CD4-positive, alpha-beta T cell treated with Interleukin-1 beta for 1 hour (primary cell): ENCODE data around the gene PABPC5.

ENCODE experiments used
- DNase-seq, 2 donors: peaks; one replicate each; pipeline ENCODE4 v3.0.0-alpha.2; 2020 to 2022

Gene PABPC5

GRCh38 chrX:91434351-91435168 is at the start of gene PABPC5:
Gene PABPC5 (plus strand): TSS chrX:91434839. CDS start chrX:91435578, 739 bp downstream.
- DNase-seq, result no peak

GRCh38 chrX:91389026-91389425 is 45.6 kb upstream of the PABPC5 start:
- DNase-seq, result no peak

GRCh38 chrX:91414713-91415112 is 19.9 kb upstream of the PABPC5 start:
- DNase-seq, result no peak

- DNase-seq, result no peak
These were observed 756 bp downstream of the PABPC5 start for GRCh38 chrX:91435395-91435794.
